Stimulated activated CD4-positive, alpha-beta T cell treated with anti-CD3 and anti-CD28 coated beads, Interleukin-15, amount 100 ng/mL, for 1 hour (primary cell): ENCODE results near the gene DGKQ.

Experiments
- DNase-seq, 2 donors: peaks; one replicate each; pipeline ENCODE4 v3.0.0-alpha.2; 2020; ENCODE audit warnings: low read depth in 1 of 2, low spot score in 1 of 2

The DGKQ gene

GRCh38 chr4:909821-910220 lies 63.5 kb downstream of the DGKQ start:
- no peak for DNase-seq

- no peak for DNase-seq
These were observed 64.2 kb downstream of the DGKQ start for GRCh38 chr4:909131-909571.
